ENCODE data around the gene PTBP2. TPM values are rescaled to one million over a fixed set of nuclear protein-coding genes. Genes with fewer than 3 reads are reported as not detected.

PTBP2 gene
- total and polyA plus RNA-seq, 9 donors, result 14.7 to 43.1 (median 28.0) TPM

DNA sequence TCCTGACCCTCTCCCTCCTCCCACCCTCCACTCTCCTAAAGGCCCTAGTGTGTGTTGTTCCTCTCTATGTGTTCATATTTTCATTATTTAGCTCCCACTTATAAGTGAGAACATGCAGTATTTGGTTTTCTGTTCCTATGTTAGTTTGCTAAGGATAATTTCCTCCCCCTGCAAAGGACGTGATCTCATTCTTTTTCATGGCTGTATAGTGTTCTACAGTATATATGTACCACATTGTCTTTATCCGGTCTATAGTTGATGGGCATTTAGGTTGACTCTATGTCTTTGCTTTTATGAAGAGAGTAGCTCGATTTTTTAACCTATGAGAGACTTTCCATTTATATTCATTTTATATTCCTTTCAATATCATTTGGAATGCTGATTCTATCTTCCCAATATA lies 7.9 kb upstream of the PTBP2 start:
- Histone ChIP-seq H3K27ac (no peak overlapping the region), H3K9me3 (no peaks in the 10 kb centered on the region), H3K4me3 (no peak overlapping the region), H3K27me3 (no peaks in the 10 kb centered on the region), H3K4me1 (ENCODE audit: insufficient read depth) (no peaks in the 10 kb centered on the region), H3K36me3 (no peaks in the 10 kb centered on the region)
- intact Hi-C loops (cut with DNase I), result no loop called here
- DNase-seq, result no peak
- TF ChIP-seq POLR2A (IDR thresholded peaks at IDR 0.05), result no peak
- no peak for TF ChIP-seq EP300 (IDR thresholded peaks at IDR 0.05)
- no peak for TF ChIP-seq CTCF (IDR thresholded peaks at IDR 0.05)
- 88 to 92% (median 90%) methylated on average over 3 of the region's 3 CpGs for WGBS, 3 donors

DNA sequence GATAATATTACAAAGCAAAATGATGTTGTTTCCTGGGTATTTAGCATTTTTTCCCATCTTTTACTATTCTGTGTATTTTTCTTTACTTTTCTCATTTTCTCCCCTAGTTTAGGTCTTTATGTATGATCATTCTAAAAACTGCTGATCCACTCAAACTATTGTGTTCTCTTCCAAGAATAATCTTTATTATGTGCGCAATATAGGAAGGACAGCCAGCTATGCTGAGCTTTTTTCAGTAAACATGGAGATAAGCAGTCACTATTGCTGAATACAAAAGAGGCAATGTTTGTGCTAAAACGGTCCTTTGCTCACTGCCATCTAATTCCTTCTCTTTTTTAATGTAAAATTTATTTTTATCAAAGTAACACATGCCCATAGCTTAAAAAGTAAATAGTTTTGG lies 6.7 kb upstream of the PTBP2 start:
- 38 to 62% (median 43%) methylated on average over 2 of the region's 2 CpGs for whole genome bisulfite sequencing, 3 donors
- H3K4me3 ChIP-seq, result no peak overlapping the region
- no peak for TF ChIP-seq CTCF (IDR thresholded peaks at IDR 0.05)
- TF ChIP-seq POLR2A (IDR thresholded peaks at IDR 0.05), result no peak
- TF ChIP-seq EP300 (IDR thresholded peaks at IDR 0.05), result no peak
- H3K27ac ChIP-seq, result no peak overlapping the region
- H3K9me3 ChIP-seq, result no peaks in the 10 kb centered on the region
- no peaks in the 10 kb centered on the region for H3K36me3 ChIP-seq
- intact Hi-C loops (cut with DNase I), result no loop called here
- no peaks in the 10 kb centered on the region for H3K27me3 ChIP-seq
- H3K4me1 ChIP-seq (ENCODE audit: insufficient read depth), result no peaks in the 10 kb centered on the region
- DNase-seq, result no peak

- H3K27me3 ChIP-seq, result no peaks in the 10 kb centered on the region
- H3K27ac ChIP-seq, result no peak overlapping the region
- TF ChIP-seq CTCF (IDR thresholded peaks at IDR 0.05) (no peak), POLR2A (IDR thresholded peaks at IDR 0.05) (no peak), EP300 (IDR thresholded peaks at IDR 0.05) (no peak)
- no peaks in the 10 kb centered on the region for H3K36me3 ChIP-seq
- H3K4me3 ChIP-seq, result no peak overlapping the region
- intact Hi-C loops (cut with DNase I), result no loop called here
- H3K4me1 ChIP-seq (ENCODE audit: insufficient read depth), result no peaks in the 10 kb centered on the region
- 24 to 38% (median 32%) methylated on average over 1 of the region's 1 CpG for WGBS, 3 donors
- no peak for DNase-seq
- no peaks in the 10 kb centered on the region for H3K9me3 ChIP-seq
Observed at GRCh38 chr1:96715482-96715881, 6.1 kb upstream of the PTBP2 start.

DNA sequence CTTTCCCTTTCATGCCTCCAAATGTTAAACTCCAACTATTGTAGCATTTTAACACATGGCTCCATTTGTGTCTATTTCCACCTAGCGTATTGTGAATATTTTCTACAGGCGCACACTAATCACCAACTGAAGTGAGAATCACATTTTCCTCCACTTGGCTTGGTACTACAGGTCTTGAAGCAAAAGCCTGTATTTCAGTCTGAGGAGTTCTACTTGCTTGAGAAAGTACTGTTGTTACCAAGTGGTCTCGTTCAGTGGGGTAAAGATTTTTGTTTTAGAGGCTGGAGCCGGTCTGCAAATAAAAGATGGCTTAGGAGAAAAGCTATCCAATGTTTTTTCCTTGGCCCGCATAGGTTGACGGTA lies 550 bp upstream of the PTBP2 start:
- Histone ChIP-seq H3K36me3 (no peaks in the 10 kb centered on the region), H3K4me1 (ENCODE audit: insufficient read depth) (peaks cover 4% of the 10 kb centered on the region), H3K27ac (peak overlapping the region; percentile 96 to 97), H3K4me3 (peak overlapping the region; percentile 67), H3K27me3 (no peaks in the 10 kb centered on the region), H3K9me3 (no peaks in the 10 kb centered on the region)
- 4 to 6% (median 6%) methylated on average over 6 of the region's 6 CpGs for WGBS, 3 donors
- DNase-seq, result no peak
- intact Hi-C loops (cut with DNase I), result no loop called here
- TF ChIP-seq EP300 (IDR thresholded peaks at IDR 0.05) (no peak), POLR2A (IDR thresholded peaks at IDR 0.05) (no peak), CTCF (IDR thresholded peaks at IDR 0.05) (no peak)
